Loucy (cell line): ENCODE data around the gene INSC.

Experiments
- H2AFZ ChIP-seq: fragments of 200-600 bp; sonication (generic); 2 replicates; pipeline ENCODE4 v1.6.0; 2016; ENCODE audit warnings: antibody characterized with exemption, mild to moderate bottlenecking, low read length, moderate library complexity
- H3F3A ChIP-seq: fragments of 200-600 bp; 2 replicates; pipeline ENCODE4 v1.6.0; 2016; ENCODE audit warnings: antibody characterized with exemption, low read depth, mild to moderate bottlenecking
- H3K27me3 ChIP-seq: fragments of 200-600 bp; sonication (generic); 2 replicates; pipeline ENCODE4 v1.6.1; 2014; ENCODE audit warnings: low read length, mild to moderate bottlenecking; ENCODE audit not compliant: insufficient read depth, poor library complexity, severe bottlenecking
- H3K36me3 ChIP-seq: fragments of 200-600 bp; sonication (generic); 2 replicates; pipeline ENCODE4 v1.6.1; 2016; ENCODE audit warnings: low read length; ENCODE audit not compliant: insufficient read depth
- H3K4me1 ChIP-seq: fragments of 200-600 bp; sonication (generic); 2 replicates; pipeline ENCODE4 v1.5.1; 2014; ENCODE audit warnings: low read length, mild to moderate bottlenecking; ENCODE audit not compliant: insufficient read depth, poor library complexity, severe bottlenecking
- H3K4me2 ChIP-seq: fragments of 200-600 bp; sonication (generic); 2 replicates; pipeline ENCODE4 v1.6.0; 2014; ENCODE audit warnings: antibody characterized with exemption, low read length, low read depth, mild to moderate bottlenecking; ENCODE audit not compliant: poor library complexity, severe bottlenecking
- H3K4me3 ChIP-seq: fragments of 200-600 bp; sonication (generic); 2 replicates; pipeline ENCODE4 v1.5.1; 2014; ENCODE audit warnings: low read length, mild to moderate bottlenecking, mixed read lengths; ENCODE audit not compliant: poor library complexity, severe bottlenecking
- H3K79me2 ChIP-seq: fragments of 200-600 bp; sonication (generic); 2 replicates; pipeline ENCODE4 v1.6.1; 2014; ENCODE audit warnings: low read length; ENCODE audit not compliant: insufficient read depth
- H3K9ac ChIP-seq: fragments of 200-600 bp; sonication (generic); 2 replicates; pipeline ENCODE4 v1.6.0; 2014; ENCODE audit warnings: mild to moderate bottlenecking, low read depth, low read length, moderate library complexity; ENCODE audit not compliant: poor library complexity, severe bottlenecking
- H3K9me2 ChIP-seq: fragments of 200-600 bp; sonication (generic); replicated peaks from 2 replicates; pipeline ENCODE4 v1.6.1; 2016; ENCODE audit warnings: low read depth, low read length, mixed read lengths
- H3K9me3 ChIP-seq: fragments of 200-600 bp; sonication (generic); 2 replicates; pipeline ENCODE4 v1.6.1; 2014; ENCODE audit warnings: mild to moderate bottlenecking, antibody characterized with exemption, low read length, low read depth; ENCODE audit not compliant: insufficient read depth
- H4K20me1 ChIP-seq: fragments of 200-600 bp; sonication (generic); 2 replicates; pipeline ENCODE4 v1.6.0; 2014; ENCODE audit warnings: antibody characterized with exemption, low read length, mild to moderate bottlenecking; ENCODE audit not compliant: insufficient read depth, poor library complexity, severe bottlenecking
- CTCF ChIP-seq: fragments of 200-600 bp; sonication (generic); conservative IDR thresholded peaks from 2 replicates; pipeline ENCODE4 v1.5.1; 2014; ENCODE audit warnings: mild to moderate bottlenecking, antibody characterized with exemption, low read length
- EZH2phosphoT487 ChIP-seq: fragments of 200-600 bp; IDR thresholded peaks from 2 replicates; pipeline ENCODE4 v1.6.1; 2018; ENCODE audit warnings: antibody characterized with exemption, mild to moderate bottlenecking, moderate library complexity, borderline replicate concordance

Gene INSC

GRCh38 chr11:15258433-15259165 lies 143.9 kb downstream of the INSC start:
- Histone ChIP-seq H3K27me3 (no peaks in the 10 kb centered on the region), H3K9me2 (no peaks in the 10 kb centered on the region), H3K79me2 (no peaks in the 10 kb centered on the region), H2AFZ (peak overlapping the region; percentile 38; the same call in 1 of the 2 replicates), H3K4me1 (no peaks in the 10 kb centered on the region), H3K9ac (no peak overlapping the region), H4K20me1 (no peaks in the 10 kb centered on the region), H3K9me3 (no peaks in the 10 kb centered on the region), H3K36me3 (no peaks in the 10 kb centered on the region), H3K4me3 (no peak overlapping the region), H3F3A (no peaks in the 10 kb centered on the region), H3K4me2 (no peak overlapping the region)
- TF ChIP-seq EZH2phosphoT487 (no peak), CTCF (peak; percentile 57)

DNA sequence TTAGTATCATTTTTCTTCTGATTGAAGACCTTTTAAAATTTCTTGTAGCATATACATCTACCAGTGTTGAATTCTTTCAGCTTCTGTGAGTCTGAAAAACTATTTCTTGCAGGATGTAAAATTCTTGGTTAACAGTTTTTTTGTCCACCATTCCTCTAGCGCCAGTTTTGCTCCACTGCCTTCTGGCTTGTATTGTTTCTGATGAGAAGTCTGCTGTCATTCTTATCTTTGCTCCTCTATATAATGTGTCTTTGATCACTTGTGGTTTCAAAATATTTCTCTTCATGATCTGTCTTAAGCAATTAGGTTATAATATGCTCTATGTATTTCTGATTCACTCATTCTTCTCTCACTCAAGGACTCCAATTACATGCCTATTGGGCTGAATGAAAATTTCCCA lies 152.3 kb downstream of the INSC start:
- H3K27me3 ChIP-seq: no peaks in the 10 kb centered on the region
- H3K4me2 ChIP-seq: no peak overlapping the region
- no peak overlapping the region for H3K9ac ChIP-seq
- H3K9me2 ChIP-seq: no peaks in the 10 kb centered on the region
- no peak overlapping the region for H3K4me3 ChIP-seq
- no peaks in the 10 kb centered on the region for H3K4me1 ChIP-seq
- H4K20me1 ChIP-seq: no peaks in the 10 kb centered on the region
- no peak for TF ChIP-seq EZH2phosphoT487
- TF ChIP-seq CTCF: no peak
- no peaks in the 10 kb centered on the region for H3F3A ChIP-seq
- 0 out of 2 replicates have a peak, but pooled peaks cover 10% of the 10 kb centered on the region for H3K9me3 ChIP-seq
- no peaks in the 10 kb centered on the region for H3K79me2 ChIP-seq
- H2AFZ ChIP-seq: no peak overlapping the region
- H3K36me3 ChIP-seq: no peaks in the 10 kb centered on the region

GRCh38 chr11:15268598-15268997 lies 153.9 kb downstream of the INSC start:
- Histone ChIP-seq H3K36me3 (no peaks in the 10 kb centered on the region), H3K27me3 (no peaks in the 10 kb centered on the region), H3K9me2 (no peaks in the 10 kb centered on the region), H3K4me2 (no peak overlapping the region), H3K4me1 (no peaks in the 10 kb centered on the region), H3K79me2 (no peaks in the 10 kb centered on the region), H3K4me3 (no peak overlapping the region), H3K9me3 (0 out of 2 replicates have a peak, but pooled peaks cover 10% of the 10 kb centered on the region), H3F3A (no peaks in the 10 kb centered on the region), H3K9ac (no peak overlapping the region), H2AFZ (no peak overlapping the region), H4K20me1 (no peaks in the 10 kb centered on the region)
- TF ChIP-seq EZH2phosphoT487 (no peak), CTCF (no peak)
